IMR-90 (cell line): Measurements from ENCODE around the gene GALNT7. TPM values are rescaled to one million over a fixed set of nuclear protein-coding genes. Genes with fewer than 3 reads are reported as not detected.

ENCODE experiments used
- ATAC-seq: fragments of 200-7000 bp; cut with Tn5 transposase; 2 replicates; pipeline ENCODE4 v1.9.1; 2020; ENCODE audit warnings: low read depth, mild to moderate bottlenecking, moderate library complexity
- BruUV-seq: library from RNA; stranded (reverse); fragments of 400-500 nt; replicated peaks from 2 replicates; lab custom pipeline; 2021; lab: Mats Ljungman, UMichigan
- CTCF ChIA-PET: fragments of 300-600 bp; formaldehyde crosslinking; extraction: SDS; loops from one replicate; lab custom pipeline; 2021; ENCODE audit warnings: antibody characterized with exemption; lab: Yijun Ruan, JAX
- POLR2A ChIA-PET: fragments of 300-600 bp; sonication (Branson Sonifier 250); formaldehyde crosslinking; loops from one replicate; lab custom pipeline; 2022; ENCODE audit warnings: antibody characterized with exemption; ENCODE audit not compliant: unreplicated experiment; lab: Charles Lee
- DNase-seq: peaks from one replicate; pipeline ENCODE4 v3.0.0; 2013
- H2AFZ ChIP-seq: replicated peaks from 2 replicates; pipeline ENCODE3; 2013; ENCODE audit warnings: low read length, mild to moderate bottlenecking; ENCODE audit not compliant: poor library complexity
- H2AK5ac ChIP-seq: 2 replicates; pipeline ENCODE4 v1.6.1; 2013; ENCODE audit warnings: low read depth, low read length, inconsistent platforms
- H2AK9ac ChIP-seq: replicated peaks from 2 replicates; pipeline ENCODE3; 2013; ENCODE audit warnings: mild to moderate bottlenecking, low read depth, low read length, moderate library complexity; ENCODE audit not compliant: poor library complexity
- H2BK120ac ChIP-seq: 2 replicates; pipeline ENCODE4 v1.6.1; 2013; ENCODE audit warnings: low read depth, low read length, inconsistent platforms
- H2BK15ac ChIP-seq: 3 replicates; pipeline ENCODE4 v1.6.1; 2013; ENCODE audit warnings: low read depth, low read length, inconsistent platforms
- H2BK20ac ChIP-seq: 2 replicates; pipeline ENCODE4 v1.6.1; 2013; ENCODE audit warnings: low read depth, mild to moderate bottlenecking, inconsistent platforms, low read length, moderate library complexity
- H2BK5ac ChIP-seq: 2 replicates; pipeline ENCODE4 v1.6.1; 2013; ENCODE audit warnings: mild to moderate bottlenecking, low read depth, low read length, inconsistent platforms; ENCODE audit not compliant: poor library complexity, severe bottlenecking
- H3K14ac ChIP-seq: replicated peaks from 2 replicates; pipeline ENCODE4 v1.6.1; 2013; ENCODE audit warnings: low read depth, low read length, inconsistent platforms
- H3K18ac ChIP-seq: 2 replicates; pipeline ENCODE4 v1.6.1; 2013; ENCODE audit warnings: low read depth, low read length, control low read depth
- H3K23ac ChIP-seq: 2 replicates; pipeline ENCODE4 v1.6.1; 2013; ENCODE audit warnings: low read depth, low read length, inconsistent platforms
- H3K27ac ChIP-seq: 2 replicates; pipeline ENCODE4 v1.5.1; 2013; ENCODE audit warnings: mild to moderate bottlenecking, control low read depth, low read length; ENCODE audit not compliant: insufficient read depth
- H3K27me3 ChIP-seq: 2 replicates; pipeline ENCODE4 v1.6.1; 2013; ENCODE audit warnings: low read length; ENCODE audit not compliant: control insufficient read depth, insufficient read depth
- H3K36me3 ChIP-seq: 2 replicates; pipeline ENCODE4 v1.6.1; 2013; ENCODE audit warnings: low read length, mixed read lengths; ENCODE audit not compliant: control insufficient read depth, insufficient read depth
- H3K4ac ChIP-seq: 2 replicates; pipeline ENCODE4 v1.6.1; 2013; ENCODE audit warnings: low read depth, low read length, inconsistent platforms
- H3K4me1 ChIP-seq: 2 replicates; pipeline ENCODE4 v1.6.1; 2013; ENCODE audit warnings: low read length, mixed read lengths; ENCODE audit not compliant: control insufficient read depth, insufficient read depth
- H3K4me2 ChIP-seq: 2 replicates; pipeline ENCODE4 v1.6.1; 2013; ENCODE audit warnings: low read depth, mild to moderate bottlenecking, control low read depth, low read length, moderate library complexity
- H3K4me3 ChIP-seq: 2 replicates; pipeline ENCODE4 v1.5.1; 2013; ENCODE audit warnings: low read depth, mild to moderate bottlenecking, control low read depth, low read length, moderate library complexity; ENCODE audit not compliant: insufficient read depth
- H3K56ac ChIP-seq: 2 replicates; pipeline ENCODE4 v1.6.1; 2013; ENCODE audit warnings: low read length, inconsistent platforms; ENCODE audit not compliant: insufficient read depth; ENCODE audit errors: extremely low read depth
- H3K79me1 ChIP-seq, 2 experiments: 2 replicates each; pipeline ENCODE4 v1.6.1; 2013; ENCODE audit warnings: low read length in 2 of 2, inconsistent platforms in 1 of 2, low read depth in 1 of 2
- H3K9ac ChIP-seq: 2 replicates; pipeline ENCODE4 v1.6.1; 2013; ENCODE audit warnings: low read depth, low read length, control low read depth
- H3K9me1 ChIP-seq: 2 replicates; pipeline ENCODE4 v1.6.1; 2013; ENCODE audit warnings: low read length, inconsistent platforms; ENCODE audit not compliant: insufficient read depth
- H3K9me3 ChIP-seq: 2 replicates; pipeline ENCODE4 v1.6.1; 2013; ENCODE audit warnings: low read length; ENCODE audit not compliant: control insufficient read depth, insufficient read depth
- H4K20me1 ChIP-seq: 2 replicates; pipeline ENCODE4 v1.6.1; 2013; ENCODE audit warnings: low read length, inconsistent platforms; ENCODE audit not compliant: insufficient read depth
- H4K5ac ChIP-seq: 2 replicates; pipeline ENCODE4 v1.6.1; 2013; ENCODE audit warnings: mild to moderate bottlenecking, low read depth, low read length, control low read depth
- H4K8ac ChIP-seq, 2 experiments: 2 replicates each; pipeline ENCODE4 v1.6.1; 2013; ENCODE audit warnings: low read depth in 2 of 2, low read length in 2 of 2, control low read depth in 1 of 2, inconsistent platforms in 1 of 2
- H4K91ac ChIP-seq: 2 replicates; pipeline ENCODE4 v1.6.1; 2013; ENCODE audit warnings: low read depth, low read length, inconsistent platforms; ENCODE audit not compliant: insufficient read depth
- BHLHE40 ChIP-seq: fragments of 150-350 bp; IDR thresholded peaks from 2 replicates; pipeline ENCODE4 v1.6.1; 2016; ENCODE audit warnings: mild to moderate bottlenecking, low read depth, low read length
- FOS ChIP-seq: fragments of 150-350 bp; IDR thresholded peaks from 2 replicates; pipeline ENCODE4 v1.6.1; 2016; ENCODE audit warnings: low read depth, low read length
- MXI1 ChIP-seq: IDR thresholded peaks from 2 replicates; pipeline ENCODE4 v1.6.1; 2012; ENCODE audit warnings: low read depth, mild to moderate bottlenecking, low read length, moderate library complexity, borderline replicate concordance
- WGBS, 2 experiments: methylation state at CpG; one replicate each; pipeline versions ENCODE4 v1.1.5 to v1.1.7; 2013; ENCODE audit warnings: missing lambda C conversion rate in 2 of 2; ENCODE audit not compliant: insufficient read length in 1 of 2; ENCODE audit errors: extremely low coverage in 2 of 2; 5-methylcytosine and 5-hydroxymethylcytosine counted together
- dilution Hi-C: fragments of 300-500 bp; cut with HindIII; formaldehyde crosslinking; loops from one replicate; pipeline ENCODE4 v1.14.3; 2018; ENCODE audit warnings: low sequenced_read_pairs; ENCODE audit not compliant: unreplicated experiment
- in situ Hi-C: fragments of 300-500 bp; cut with MboI; formaldehyde crosslinking; loops from 3 replicates; pipeline ENCODE4 v1.14.3; 2019; ENCODE audit warnings: low sequenced_read_pairs, inconsistent platforms, mixed read lengths
- intact Hi-C: fragments of 100-400 bp; cut with micrococcal nuclease; formaldehyde crosslinking; loops from 2 replicates; pipeline ENCODE4 v1.10.0; 2022
- polyA plus RNA-seq, 3 experiments: library from polyadenylated mRNA; depleted of rRNA; stranded (reverse); fragments of >200 nt; gene quantifications; 2 replicates each; pipeline ENCODE4 v1.2.3, GENCODE V29; 2012; ENCODE audit warnings: low replicate concordance in 1 of 3
- total RNA-seq: library from RNA; depleted of rRNA; stranded (reverse); fragments of >200 nt; gene quantifications from 2 replicates; pipeline ENCODE4 v1.2.3, GENCODE V29; 2012
- TF ChIP-seq, protein P1 (sequence below): fragments of 150-350 bp; IDR thresholded peaks from 2 replicates; pipeline ENCODE4 v1.6.1; 2017; ENCODE audit warnings: mild to moderate bottlenecking, antibody characterized with exemption, low read length, low read depth

Gene GALNT7
- total and polyA plus RNA-seq, 2 of the 4 experiments (the other 2 are of a cell fraction), result 19.1 to 31.2 TPM

DNA sequence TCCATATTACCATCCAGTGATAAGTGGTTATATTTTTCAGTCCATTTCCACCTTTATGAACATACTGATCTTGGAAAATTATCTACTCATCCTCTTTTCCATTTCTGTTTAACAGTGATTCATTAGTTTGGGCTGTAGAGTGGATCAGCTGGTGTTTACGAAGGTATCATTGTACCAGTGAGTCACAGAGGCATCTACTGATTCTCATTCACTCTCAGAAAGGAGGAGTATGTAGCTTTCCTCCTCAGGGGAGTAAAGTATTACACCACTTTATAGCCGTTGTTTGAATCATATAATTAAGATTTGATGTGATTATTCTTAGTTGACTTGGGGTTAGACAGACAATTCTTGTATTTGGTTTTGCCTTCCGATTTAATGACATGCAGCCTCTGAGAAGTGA lies 74.7 kb downstream of the GALNT7 start:
- Histone ChIP-seq H3K9me1 (no peaks in the 10 kb centered on the region), H2AK5ac (no peak overlapping the region), H4K5ac (no peak overlapping the region), H3K36me3 (no peaks in the 10 kb centered on the region), H2BK15ac (no peak overlapping the region), H3K4me3 (no peak overlapping the region), H2AK9ac (no peak overlapping the region), H3K18ac (no peak overlapping the region), H2AFZ (no peak overlapping the region), H3K27ac (no peak overlapping the region), H3K56ac (no peak overlapping the region), H2BK120ac (no peak overlapping the region), H3K27me3 (peaks cover 9% of the 10 kb centered on the region; the same call in 1 of the 2 replicates), H4K91ac (no peak overlapping the region), H4K8ac (no peak overlapping the region), H4K20me1 (no peaks in the 10 kb centered on the region), H3K14ac (no peak overlapping the region), H3K79me1 (peaks cover 0 to 6% of the 10 kb centered on the region in 2 experiments; a peak in 1 of 4 replicates), H2BK5ac (no peak overlapping the region), H2BK20ac (no peak overlapping the region), H3K23ac (no peak overlapping the region), H3K9ac (no peak overlapping the region), H3K4me1 (peaks cover 2% of the 10 kb centered on the region; the same call in 1 of the 2 replicates), H3K9me3 (no peaks in the 10 kb centered on the region), H3K4me2 (no peak overlapping the region), H3K4ac (no peak overlapping the region)
- ChIA-PET CTCF (interaction anchor here (0.9 kb wide), 1 partner anchor 14 kb away, joined by 3 read pairs; no protein-coding TSS in a partner anchor), POLR2A (interaction anchor here (1.0 kb wide), 1 partner anchor 9 kb away, joined by 4 read pairs; no protein-coding TSS in a partner anchor)
- in situ Hi-C loops (no loop called here), intact Hi-C loops (no loop called here), dilution Hi-C loops (no loop called here)
- WGBS, 2 experiments, result 89% methylated on average over 1 of the region's 3 CpGs; no CpG with 5 or more reads in 1 of the 2 experiments
- no TSS peak for BruUV-seq
- TF ChIP-seq MXI1 (no peak), BHLHE40 (peak; percentile 26; the same call in 1 of the 2 replicates), FOS (peak; percentile 85)
- TF ChIP-seq, protein P1, sequence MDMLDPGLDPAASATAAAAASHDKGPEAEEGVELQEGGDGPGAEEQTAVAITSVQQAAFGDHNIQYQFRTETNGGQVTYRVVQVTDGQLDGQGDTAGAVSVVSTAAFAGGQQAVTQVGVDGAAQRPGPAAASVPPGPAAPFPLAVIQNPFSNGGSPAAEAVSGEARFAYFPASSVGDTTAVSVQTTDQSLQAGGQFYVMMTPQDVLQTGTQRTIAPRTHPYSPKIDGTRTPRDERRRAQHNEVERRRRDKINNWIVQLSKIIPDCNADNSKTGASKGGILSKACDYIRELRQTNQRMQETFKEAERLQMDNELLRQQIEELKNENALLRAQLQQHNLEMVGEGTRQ, result peak; percentile 57; the same call in 1 of the 2 replicates
- DNase-seq, result peak; percentile 88
- peak; percentile 98 for ATAC-seq
